Activated CD8-positive, alpha-beta memory T cell treated with anti-CD3 and anti-CD28 coated beads, Interleukin-2, amount 50 U/mL, for 24 hours (primary cell): ENCODE data around the gene ZFYVE27.

ENCODE experiments used
- DNase-seq: peaks from one replicate; pipeline ENCODE4 v3.0.0-alpha.2; 2020; ENCODE audit errors: extremely low read depth

Gene ZFYVE27

GRCh38 chr10:97789770-97790397 lies 53.0 kb downstream of the ZFYVE27 start:
- DNase-seq, result no peak

GRCh38 chr10:97791824-97792721 lies 55.1 kb downstream of the ZFYVE27 start:
- peak; percentile 43 for DNase-seq

- no peak for DNase-seq
These were observed 59.0 kb downstream of the ZFYVE27 start for GRCh38 chr10:97795886-97796285.

GRCh38 chr10:97796651-97797050 lies 59.7 kb downstream of the ZFYVE27 start:
- DNase-seq, result no peak

- no peak for DNase-seq
These were observed 62.2 kb downstream of the ZFYVE27 start for GRCh38 chr10:97798958-97799610.

GRCh38 chr10:97800474-97800873 lies 63.5 kb downstream of the ZFYVE27 start:
- DNase-seq, result no peak

- no peak for DNase-seq
These were observed 64.5 kb downstream of the ZFYVE27 start for GRCh38 chr10:97801422-97801821.

GRCh38 chr10:97805096-97805884 lies 68.4 kb downstream of the ZFYVE27 start:
- no peak for DNase-seq

GRCh38 chr10:97805949-97806348 lies 69.0 kb downstream of the ZFYVE27 start:
- no peak for DNase-seq

GRCh38 chr10:97810446-97810845 lies 73.5 kb downstream of the ZFYVE27 start:
- no peak for DNase-seq
